Keratinocyte (primary cell): Measurements from ENCODE around the gene MPP2. TPM values are rescaled to one million over a fixed set of nuclear protein-coding genes. Genes with fewer than 3 reads are reported as not detected.

Experiments
- DNase-seq: peaks from one replicate; pipeline ENCODE4 v3.0.0-alpha.2; 2011; ENCODE audit warnings: low read depth, missing footprints, low spot score
- FAIRE-seq: peaks from 2 replicates; lab custom pipeline; 2011; peaks lifted over from hg19 to GRCh38; lab: Jason Lieb, UNC
- H2AFZ ChIP-seq: 2 replicates; pipeline ENCODE4 v1.6.0; 2012; ENCODE audit warnings: low read length, control low read depth, inconsistent platforms; ENCODE audit not compliant: control insufficient read depth
- H3K27ac ChIP-seq: 2 replicates; pipeline ENCODE4 v1.5.1; 2011; ENCODE audit warnings: low read length; ENCODE audit not compliant: control insufficient read depth, insufficient read depth
- H3K27me3 ChIP-seq: 3 replicates; pipeline ENCODE4 v1.6.0; 2011; ENCODE audit warnings: low read length; ENCODE audit not compliant: control insufficient read depth, insufficient read depth; ENCODE audit errors: extremely low read depth
- H3K36me3 ChIP-seq, 2 experiments: 2 replicates in 1 of 2; 3 replicates in 1 of 2; pipeline ENCODE4 v1.5.1; 2011; ENCODE audit warnings: low read length in 2 of 2, mild to moderate bottlenecking in 1 of 2; ENCODE audit not compliant: control insufficient read depth in 2 of 2, insufficient read depth in 2 of 2; ENCODE audit errors: extremely low read depth in 1 of 2
- H3K4me1 ChIP-seq: 3 replicates; pipeline ENCODE4 v1.5.1; 2011; ENCODE audit warnings: low read length; ENCODE audit not compliant: control insufficient read depth, insufficient read depth; ENCODE audit errors: extremely low read depth
- H3K4me2 ChIP-seq: 3 replicates; pipeline ENCODE4 v1.6.0; 2011; ENCODE audit warnings: low read depth, low read length; ENCODE audit not compliant: control insufficient read depth, insufficient read depth; ENCODE audit errors: extremely low read depth
- H3K4me3 ChIP-seq, 3 experiments: fragments of 200-600 bp in 1 of 3; sonication (generic) in 1 of 3; 2 replicates in 2 of 3; 3 replicates in 1 of 3; pipeline ENCODE4 v1.5.1; 2011 to 2016; ENCODE audit warnings: low read length in 3 of 3, mild to moderate bottlenecking in 3 of 3, control low read depth in 2 of 3, inconsistent platforms in 1 of 3, low read depth in 1 of 3, mixed read lengths in 1 of 3, mixed run types in 1 of 3, moderate library complexity in 1 of 3; ENCODE audit not compliant: control insufficient read depth in 2 of 3, insufficient read depth in 2 of 3; ENCODE audit errors: extremely low read depth in 1 of 3
- H3K79me2 ChIP-seq: 2 replicates; pipeline ENCODE4 v1.6.0; 2012; ENCODE audit warnings: low read length; ENCODE audit not compliant: control insufficient read depth, insufficient read depth
- H3K9ac ChIP-seq: 3 replicates; pipeline ENCODE4 v1.6.0; 2011; ENCODE audit warnings: low read length; ENCODE audit not compliant: control insufficient read depth, insufficient read depth; ENCODE audit errors: extremely low read depth
- H3K9me1 ChIP-seq: 3 replicates; pipeline ENCODE4 v1.6.0; 2011; ENCODE audit warnings: low read length; ENCODE audit not compliant: control insufficient read depth, insufficient read depth; ENCODE audit errors: extremely low read depth
- H3K9me3 ChIP-seq: 2 replicates; pipeline ENCODE4 v1.5.1; 2012; ENCODE audit warnings: low read depth, low read length; ENCODE audit not compliant: control insufficient read depth
- H4K20me1 ChIP-seq: 3 replicates; pipeline ENCODE4 v1.6.0; 2011; ENCODE audit warnings: low read length; ENCODE audit not compliant: control insufficient read depth, insufficient read depth; ENCODE audit errors: extremely low read depth
- CTCF ChIP-seq, 3 experiments: IDR thresholded peaks in 1 of 3; conservative IDR thresholded peaks in 1 of 3; optimal IDR thresholded peaks in 1 of 3; 2 replicates in 2 of 3; 3 replicates in 1 of 3; pipeline versions ENCODE3 to v1.5.1; 2011; ENCODE audit warnings: low read length in 3 of 3, mild to moderate bottlenecking in 3 of 3, moderate library complexity in 2 of 3, control low read depth in 1 of 3, inconsistent platforms in 1 of 3; ENCODE audit not compliant: insufficient read depth in 2 of 3; ENCODE audit errors: extremely low read depth in 1 of 3
- EZH2 ChIP-seq: IDR thresholded peaks from one replicate; pipeline ENCODE4 v1.6.1; 2012; ENCODE audit warnings: inconsistent platforms, mild to moderate bottlenecking, low read length, moderate library complexity
- dilution Hi-C: fragments of 300-500 bp; cut with MboI; formaldehyde crosslinking; loops from one replicate; pipeline ENCODE4 v1.7.0; 2020; ENCODE audit warnings: low sequenced_read_pairs; ENCODE audit not compliant: extremely low pct_ligation_motif_present
- polyA plus RNA-seq, 5 experiments: library from polyadenylated mRNA; depleted of rRNA in 3 of 5; stranded (reverse) in 3 of 5; stranded (forward) in 1 of 5; unstranded in 1 of 5; fragments of >200 nt; gene quantifications; 1 replicate in 1 of 5; 2 replicates in 3 of 5; 3 replicates in 1 of 5; pipeline versions ENCODE4 v1.2.1 to v1.2.3, GENCODE V29; 2011 to 2012; ENCODE audit warnings: missing spikeins in 2 of 5, low read depth in 1 of 5, low replicate concordance in 1 of 5

MPP2 gene
- polyA plus RNA-seq, 1 donor (not counting 4 experiments of a cell fraction or from before 2014, with no cell fraction given) = 0.12 TPM

- Histone ChIP-seq H3K9me1 (no peaks in the 10 kb centered on the region), H3K9ac (no peak overlapping the region), H2AFZ (no peak overlapping the region), H3K4me1 (no peaks in the 10 kb centered on the region), H3K79me2 (no peaks in the 10 kb centered on the region), H3K4me3 (no peak overlapping the region), H4K20me1 (no peaks in the 10 kb centered on the region), H3K27ac (no peak overlapping the region), H3K9me3 (no peaks in the 10 kb centered on the region), H3K27me3 (peaks cover 48% of the 10 kb centered on the region), H3K36me3 (no peaks in the 10 kb centered on the region), H3K4me2 (no peak overlapping the region)
- dilution Hi-C loops = no loop called here
- DNase-seq (no peak), FAIRE-seq (no peak)
- TF ChIP-seq CTCF (optimal IDR thresholded peaks at IDR 0.05 in 1 of 3, IDR thresholded peaks at IDR 0.05 in 1 of 3, conservative IDR thresholded peaks at IDR 0.05 in 1 of 3; ENCODE audit: extremely low read depth in 1 of 3, insufficient read depth in 2 of 3, low read length in 3 of 3) (no peak), EZH2 (no peak)
Measured at GRCh38 chr17:43950554-43950953, 43.2 kb upstream of the MPP2 start.

GRCh38 chr17:43949781-43950180, 42.4 kb upstream of the MPP2 start:
- peak in 1 of 3 experiments; percentile 24 for TF ChIP-seq CTCF (optimal IDR thresholded peaks at IDR 0.05 in 1 of 3, IDR thresholded peaks at IDR 0.05 in 1 of 3, conservative IDR thresholded peaks at IDR 0.05 in 1 of 3; ENCODE audit: extremely low read depth in 1 of 3, insufficient read depth in 2 of 3, low read length in 3 of 3)
- no peak for TF ChIP-seq EZH2
- Histone ChIP-seq H3K4me2 (no peak overlapping the region), H4K20me1 (no peaks in the 10 kb centered on the region), H3K9me1 (no peaks in the 10 kb centered on the region), H3K79me2 (no peaks in the 10 kb centered on the region), H3K9me3 (no peaks in the 10 kb centered on the region), H3K27me3 (peaks cover 46% of the 10 kb centered on the region), H3K36me3 (no peaks in the 10 kb centered on the region), H3K27ac (no peak overlapping the region), H2AFZ (no peak overlapping the region), H3K4me3 (no peak overlapping the region), H3K9ac (no peak overlapping the region), H3K4me1 (peaks cover 2% of the 10 kb centered on the region)
- dilution Hi-C loops = no loop called here
- no peak for DNase-seq
- FAIRE-seq = no peak
